CD14-positive monocyte (primary cell): ENCODE data around the gene MYO1H. TPM values are rescaled to one million over a fixed set of nuclear protein-coding genes. Genes with fewer than 3 reads are reported as not detected.

Experiments
- DNase-seq, 3 donors: peaks; one replicate each; pipeline ENCODE4 v3.0.0-alpha.2; 2011 to 2022
- H2AFZ ChIP-seq: 2 replicates; pipeline ENCODE4 v1.6.0; 2012; ENCODE audit warnings: mild to moderate bottlenecking, low read depth, low read length, inconsistent platforms; ENCODE audit not compliant: insufficient read depth, poor library complexity, severe bottlenecking
- H3K27ac ChIP-seq, 2 donors: 1 replicate in 1 of 2; 2 replicates in 1 of 2; pipeline ENCODE4 v1.5.1; 2012 to 2013; ENCODE audit warnings: low read length in 2 of 2, control low read depth in 1 of 2, inconsistent platforms in 1 of 2, low read depth in 1 of 2, mild to moderate bottlenecking in 1 of 2
- H3K27me3 ChIP-seq, 2 donors: one replicate each; pipeline versions ENCODE4 v1.6.0 to v1.6.1; 2011 to 2013; ENCODE audit warnings: low read length in 2 of 2; ENCODE audit not compliant: control insufficient read depth in 2 of 2, insufficient read depth in 2 of 2
- H3K36me3 ChIP-seq, 2 donors: replicated peaks in 1 of 2; 1 replicate in 1 of 2; 2 replicates in 1 of 2; pipeline versions ENCODE4 v1.5.1 to v1.6.1; 2012 to 2013; ENCODE audit warnings: low read length in 2 of 2, control low read depth in 1 of 2, inconsistent platforms in 1 of 2, mild to moderate bottlenecking in 1 of 2; ENCODE audit not compliant: insufficient read depth in 2 of 2, control insufficient read depth in 1 of 2
- H3K4me1 ChIP-seq, 2 donors: 1 replicate in 1 of 2; 2 replicates in 1 of 2; pipeline versions ENCODE4 v1.5.1 to v1.6.1; 2012 to 2013; ENCODE audit warnings: low read length in 2 of 2, control low read depth in 1 of 2, inconsistent platforms in 1 of 2, mild to moderate bottlenecking in 1 of 2, moderate library complexity in 1 of 2; ENCODE audit not compliant: insufficient read depth in 2 of 2, control insufficient read depth in 1 of 2
- H3K4me2 ChIP-seq: replicated peaks from 2 replicates; pipeline ENCODE3; 2012; ENCODE audit warnings: low read length, moderate library complexity, mild to moderate bottlenecking; ENCODE audit not compliant: poor library complexity, severe bottlenecking; ENCODE audit errors: extremely low read depth
- H3K4me3 ChIP-seq, 3 experiments: fragments of 200-600 bp in 1 of 3; sonication (generic) in 1 of 3; replicated peaks in 1 of 3; 1 replicate in 2 of 3; 2 replicates in 1 of 3; pipeline ENCODE4 v1.5.1; 2011 to 2013; ENCODE audit warnings: low read length in 3 of 3, mild to moderate bottlenecking in 3 of 3, control low read depth in 2 of 3, low read depth in 2 of 3, inconsistent platforms in 1 of 3, moderate library complexity in 1 of 3
- H3K79me2 ChIP-seq: 2 replicates; pipeline ENCODE4 v1.6.0; 2012; ENCODE audit warnings: mild to moderate bottlenecking, control low read depth, inconsistent platforms, low read length, moderate library complexity; ENCODE audit not compliant: insufficient read depth
- H3K9ac ChIP-seq: 2 replicates; pipeline ENCODE4 v1.6.0; 2017; ENCODE audit warnings: low read length, mild to moderate bottlenecking; ENCODE audit not compliant: insufficient read depth, poor library complexity, severe bottlenecking
- H3K9me3 ChIP-seq, 2 donors: replicated peaks in 1 of 2; 1 replicate in 1 of 2; 2 replicates in 1 of 2; pipeline versions ENCODE4 v1.5.1 to v1.6.1; 2012 to 2013; ENCODE audit warnings: low read length in 2 of 2, control low read depth in 1 of 2; ENCODE audit not compliant: control insufficient read depth in 1 of 2, insufficient read depth in 1 of 2
- H4K20me1 ChIP-seq: 2 replicates; pipeline ENCODE4 v1.6.0; 2012; ENCODE audit warnings: mild to moderate bottlenecking, low read length, control low read depth, moderate library complexity; ENCODE audit not compliant: insufficient read depth
- H3K27ac Mint-ChIP-seq, 7 donors: one replicate each; pipeline ENCODE4 v1.8.0; 2020; ENCODE audit warnings: mild to moderate bottlenecking in 7 of 7, mixed read lengths in 7 of 7, moderate library complexity in 6 of 7, inconsistent platforms in 2 of 7
- H3K27me3 Mint-ChIP-seq, 3 donors: one replicate each; pipeline ENCODE4 v1.8.0; 2021 to 2022; ENCODE audit warnings: low read depth in 3 of 3, mild to moderate bottlenecking in 3 of 3, mixed read lengths in 3 of 3, moderate library complexity in 3 of 3, inconsistent platforms in 1 of 3
- H3K36me3 Mint-ChIP-seq, 2 donors: one replicate each; pipeline ENCODE4 v1.8.0; 2020; ENCODE audit warnings: mixed read lengths in 2 of 2, inconsistent platforms in 1 of 2, mild to moderate bottlenecking in 1 of 2
- H3K4me1 Mint-ChIP-seq: one replicate; pipeline ENCODE4 v1.8.0; 2020; ENCODE audit warnings: mild to moderate bottlenecking, mixed read lengths
- H3K4me3 Mint-ChIP-seq, 2 donors: one replicate each; pipeline ENCODE4 v1.8.0; 2020; ENCODE audit warnings: mild to moderate bottlenecking in 2 of 2, mixed read lengths in 2 of 2, moderate library complexity in 1 of 2
- H3K9me3 Mint-ChIP-seq, 7 donors: one replicate each; pipeline ENCODE4 v1.8.0; 2020 to 2022; ENCODE audit warnings: mixed read lengths in 7 of 7, mild to moderate bottlenecking in 6 of 7, moderate library complexity in 6 of 7, inconsistent platforms in 2 of 7
- CTCF ChIP-seq: fragments of 200-600 bp; IDR thresholded peaks from one replicate; pipeline ENCODE4 v1.8.0; 2022; ENCODE audit warnings: antibody characterized with exemption, mild to moderate bottlenecking
- WGBS: methylation state at CpG from one replicate; pipeline ENCODE4 v1.1.5; 2013; ENCODE audit warnings: missing lambda C conversion rate; ENCODE audit not compliant: insufficient coverage; 5-methylcytosine and 5-hydroxymethylcytosine counted together
- intact Hi-C, 2 donors: fragments of 100-400 bp; cut with micrococcal nuclease; formaldehyde crosslinking; loops; one replicate each; pipeline versions ENCODE4 v1.15.0 to v1.15.1; 2023
- polyA plus RNA-seq, 3 donors: library from polyadenylated mRNA; depleted of rRNA in 1 of 3; unstranded in 2 of 3; stranded (reverse) in 1 of 3; fragments of 300-500 nt in 2 of 3; fragments of >200 nt in 1 of 3; fragmentation: Illumina TruSeq in 2 of 3; gene quantifications; 1 replicate in 2 of 3; 2 replicates in 1 of 3; pipeline ENCODE4 v1.2.3, GENCODE V29; 2012 to 2021

Gene MYO1H
- polyA plus RNA-seq, 3 donors = not detected

GRCh38 chr12:109378569-109378968 lies 30.9 kb downstream of the MYO1H start:
- Mint-ChIP-seq H3K4me3 (no peak overlapping the region), H3K36me3 (no peaks in the 10 kb centered on the region), H3K27ac (no peak overlapping the region), H3K4me1 (peaks cover 2% of the 10 kb centered on the region), H3K27me3 (peaks cover 3 to 9% (median 4%) of the 10 kb centered on the region in 3 donors), H3K9me3 (no peaks in the 10 kb centered on the region)
- TF ChIP-seq CTCF = no peak
- no CpG with 5 or more reads among the region's 5 CpGs for WGBS
- no peak overlapping the region for H3K4me2 ChIP-seq
- intact Hi-C loops = no loop called here
- no peak for DNase-seq
- no peaks in the 10 kb centered on the region for H3K4me1 ChIP-seq
- no peaks in the 10 kb centered on the region for H3K27me3 ChIP-seq
- H3K79me2 ChIP-seq = no peaks in the 10 kb centered on the region
- no peak overlapping the region for H3K4me3 ChIP-seq
- no peak overlapping the region for H2AFZ ChIP-seq
- H3K27ac ChIP-seq = no peak overlapping the region
- H4K20me1 ChIP-seq = no peaks in the 10 kb centered on the region
- H3K36me3 ChIP-seq = no peaks in the 10 kb centered on the region
- no peak overlapping the region for H3K9ac ChIP-seq
- H3K9me3 ChIP-seq = no peaks in the 10 kb centered on the region

GRCh38 chr12:109382031-109382430 lies 34.3 kb downstream of the MYO1H start:
- no peaks in the 10 kb centered on the region for H3K4me1 ChIP-seq
- no peaks in the 10 kb centered on the region for H4K20me1 ChIP-seq
- H3K4me3 Mint-ChIP-seq = no peak overlapping the region
- H2AFZ ChIP-seq = no peak overlapping the region
- H3K4me1 Mint-ChIP-seq = peaks cover 2% of the 10 kb centered on the region
- no peak for DNase-seq
- H3K27ac Mint-ChIP-seq = no peak overlapping the region
- no peaks in the 10 kb centered on the region for H3K27me3 ChIP-seq
- intact Hi-C loops = no loop called here
- H3K36me3 Mint-ChIP-seq = no peaks in the 10 kb centered on the region
- H3K79me2 ChIP-seq = no peaks in the 10 kb centered on the region
- no peak overlapping the region for H3K27ac ChIP-seq
- H3K36me3 ChIP-seq = no peaks in the 10 kb centered on the region
- H3K9me3 ChIP-seq = no peaks in the 10 kb centered on the region
- no peaks in the 10 kb centered on the region for H3K9me3 Mint-ChIP-seq
- no peak overlapping the region for H3K4me2 ChIP-seq
- H3K4me3 ChIP-seq = no peak overlapping the region
- H3K27me3 Mint-ChIP-seq = peaks cover 1 to 4% (median 2%) of the 10 kb centered on the region in 3 donors
- no peak overlapping the region for H3K9ac ChIP-seq
- no peak for TF ChIP-seq CTCF
